ENCODE results near the gene NSD1. TPM values are rescaled to one million over a fixed set of nuclear protein-coding genes. Genes with fewer than 3 reads are reported as not detected.

The NSD1 gene
- total and polyA plus RNA-seq, 7 donors, result 3.0 to 41.5 (median 34.6) TPM

DNA sequence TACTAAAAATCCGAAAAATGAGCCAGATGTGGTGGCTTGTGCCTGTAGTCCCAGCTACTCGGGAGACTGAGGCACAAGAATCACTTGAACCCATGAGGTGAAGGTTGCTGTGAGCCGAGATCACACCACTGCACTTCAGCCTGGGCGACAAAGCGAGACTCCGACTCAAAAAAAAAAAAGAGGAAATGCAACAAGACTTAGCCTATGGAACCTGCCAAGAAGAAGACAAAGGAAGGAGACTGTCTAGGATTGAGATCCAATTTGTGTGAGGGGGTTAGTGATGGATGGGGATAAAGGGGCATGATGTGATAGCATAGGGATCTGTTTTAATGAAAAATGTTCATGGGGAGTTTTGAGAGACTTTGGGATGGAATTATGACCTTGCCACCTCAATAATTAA is 97.1 kb downstream of the NSD1 start:
- TF ChIP-seq, protein P1, sequence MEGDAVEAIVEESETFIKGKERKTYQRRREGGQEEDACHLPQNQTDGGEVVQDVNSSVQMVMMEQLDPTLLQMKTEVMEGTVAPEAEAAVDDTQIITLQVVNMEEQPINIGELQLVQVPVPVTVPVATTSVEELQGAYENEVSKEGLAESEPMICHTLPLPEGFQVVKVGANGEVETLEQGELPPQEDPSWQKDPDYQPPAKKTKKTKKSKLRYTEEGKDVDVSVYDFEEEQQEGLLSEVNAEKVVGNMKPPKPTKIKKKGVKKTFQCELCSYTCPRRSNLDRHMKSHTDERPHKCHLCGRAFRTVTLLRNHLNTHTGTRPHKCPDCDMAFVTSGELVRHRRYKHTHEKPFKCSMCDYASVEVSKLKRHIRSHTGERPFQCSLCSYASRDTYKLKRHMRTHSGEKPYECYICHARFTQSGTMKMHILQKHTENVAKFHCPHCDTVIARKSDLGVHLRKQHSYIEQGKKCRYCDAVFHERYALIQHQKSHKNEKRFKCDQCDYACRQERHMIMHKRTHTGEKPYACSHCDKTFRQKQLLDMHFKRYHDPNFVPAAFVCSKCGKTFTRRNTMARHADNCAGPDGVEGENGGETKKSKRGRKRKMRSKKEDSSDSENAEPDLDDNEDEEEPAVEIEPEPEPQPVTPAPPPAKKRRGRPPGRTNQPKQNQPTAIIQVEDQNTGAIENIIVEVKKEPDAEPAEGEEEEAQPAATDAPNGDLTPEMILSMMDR (IDR thresholded peaks at IDR 0.05), result no peak
- Histone ChIP-seq H3K9me3 (no peaks in the 10 kb centered on the region), H3K4me3 (no peak overlapping the region), H3K4me1 (peaks cover 0 to 34% (median 28%) of the 10 kb centered on the region in 4 donors), H3K27me3 (no peaks in the 10 kb centered on the region), H3K36me3 (peaks cover 0 to 10% (median 0%) of the 10 kb centered on the region in 4 donors), H3K27ac (no peak overlapping the region)
- DNase-seq, result no peak
- 86 to 94% methylated on average over 6 of the region's 6 CpGs for WGBS, 2 donors
- intact Hi-C loops (cut with DNase I), result loop anchor here (5.0 kb wide), 1 partner anchor 118 kb away; no protein-coding TSS in a partner anchor

DNA sequence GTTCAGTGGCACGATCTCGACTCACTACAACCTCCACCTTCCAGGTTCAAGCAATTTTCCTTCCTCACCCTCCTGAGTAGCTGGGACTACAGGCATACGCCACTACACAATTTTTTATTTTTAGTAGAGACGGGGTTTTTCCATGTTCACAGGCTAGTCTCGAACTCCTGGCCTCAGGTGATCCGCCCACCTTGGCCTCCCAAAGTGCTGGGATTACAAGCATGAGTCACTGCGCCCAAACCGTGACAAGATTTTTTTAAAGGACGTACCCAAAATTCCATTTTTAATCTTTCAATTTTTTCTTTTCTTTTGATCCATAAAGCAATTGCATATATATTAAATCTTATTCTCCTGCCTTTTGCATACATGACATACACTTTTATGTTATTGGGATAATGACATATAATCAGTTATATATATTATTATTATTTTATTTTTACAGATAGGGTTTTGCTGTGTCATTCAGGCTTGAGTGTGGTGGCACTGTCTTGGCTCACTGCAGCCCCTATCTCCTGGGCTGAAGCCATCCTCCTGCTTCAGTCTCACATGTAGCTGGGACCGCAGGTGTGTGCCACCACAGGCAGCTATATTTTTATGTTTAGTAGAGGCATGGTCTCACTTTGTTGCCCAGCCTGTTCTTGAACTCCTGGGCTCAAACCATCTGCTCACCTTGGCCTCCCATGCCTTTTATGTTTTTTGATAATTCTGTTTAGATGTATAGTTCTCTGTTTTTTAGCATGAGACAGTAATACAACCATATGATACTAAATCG is 98.1 kb downstream of the NSD1 start:
- DNase-seq, result no peak
- no peak overlapping the region for H3K27ac ChIP-seq
- no peak for TF ChIP-seq POLR2AphosphoS5 (IDR thresholded peaks at IDR 0.05)
- TF ChIP-seq, protein P1 (IDR thresholded peaks at IDR 0.05), result no peak
- no peak for TF ChIP-seq EP300 (IDR thresholded peaks at IDR 0.05)
- TF ChIP-seq POLR2A (IDR thresholded peaks at IDR 0.05), result no peak
- peaks cover 0 to 34% (median 28%) of the 10 kb centered on the region in 4 donors for H3K4me1 ChIP-seq
- intact Hi-C loops (cut with DNase I), result loop anchor here (5.0 kb wide), 1 partner anchor 119 kb away; no protein-coding TSS in a partner anchor
- H3K9me3 ChIP-seq, result no peaks in the 10 kb centered on the region
- peaks cover 0 to 19% (median 4%) of the 10 kb centered on the region in 4 donors for H3K36me3 ChIP-seq
- H3K27me3 ChIP-seq, result no peaks in the 10 kb centered on the region
- no peak overlapping the region for H3K4me3 ChIP-seq
- WGBS, 2 donors, result 96% methylated on average over 11 of the region's 11 CpGs

DNA sequence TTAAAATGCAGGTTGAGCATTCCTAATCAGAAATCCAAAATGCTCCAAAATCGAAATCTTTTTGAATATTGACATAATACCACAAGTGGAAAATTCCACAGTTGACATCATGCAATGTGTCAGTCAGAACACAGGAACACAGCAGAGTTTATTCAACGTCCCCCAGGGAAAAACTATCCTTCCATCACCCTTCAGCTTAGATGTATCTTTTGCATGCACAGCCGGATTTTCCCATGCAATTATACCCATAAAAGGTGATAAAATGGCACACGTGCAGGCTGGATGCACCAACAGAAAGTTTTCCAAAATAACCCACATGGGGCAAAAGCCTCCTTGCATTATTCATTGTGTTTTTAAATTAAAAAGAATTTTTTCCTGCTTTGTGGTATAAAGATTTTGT is 98.8 kb downstream of the NSD1 start:
- Histone ChIP-seq H3K36me3 (peaks cover 0 to 25% (median 4%) of the 10 kb centered on the region in 4 donors), H3K27ac (peak overlapping the region in 1 of 4 donors; percentile 49), H3K27me3 (no peaks in the 10 kb centered on the region), H3K4me3 (no peak overlapping the region), H3K4me1 (peaks cover 0 to 34% (median 28%) of the 10 kb centered on the region in 4 donors), H3K9me3 (no peaks in the 10 kb centered on the region)
- 58 to 76% methylated on average over 4 of the region's 4 CpGs for WGBS, 2 donors
- TF ChIP-seq EP300 (IDR thresholded peaks at IDR 0.05) (no peak), POLR2AphosphoS5 (IDR thresholded peaks at IDR 0.05) (no peak), POLR2A (IDR thresholded peaks at IDR 0.05) (no peak)
- TF ChIP-seq, protein P1 (IDR thresholded peaks at IDR 0.05), result no peak
- intact Hi-C loops (cut with DNase I), result loop anchor here (5.0 kb wide), 1 partner anchor 120 kb away; no protein-coding TSS in a partner anchor
- no peak for DNase-seq

DNA sequence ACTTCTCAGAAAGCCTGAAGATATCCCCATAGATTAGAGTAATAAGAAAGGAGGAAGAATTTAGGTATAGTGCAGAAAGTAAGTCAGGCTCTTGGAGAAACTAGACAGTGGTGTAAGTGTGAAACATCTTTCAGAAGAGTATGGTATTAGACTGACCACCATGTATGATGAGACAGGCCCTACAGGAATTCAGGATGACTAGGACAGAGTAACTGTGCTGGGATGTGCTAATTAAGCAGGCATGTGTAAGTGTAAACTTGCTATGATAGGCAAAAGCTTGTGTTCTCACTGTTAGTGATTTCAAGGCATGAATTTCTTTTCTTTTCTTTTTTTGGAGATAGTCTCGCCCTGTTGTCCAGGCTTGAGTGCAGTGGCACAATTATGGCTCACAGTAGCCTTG is 99.2 kb downstream of the NSD1 start:
- TF ChIP-seq EP300 (IDR thresholded peaks at IDR 0.05) (no peak), POLR2A (IDR thresholded peaks at IDR 0.05) (no peak), POLR2AphosphoS5 (IDR thresholded peaks at IDR 0.05) (no peak)
- TF ChIP-seq, protein P1 (IDR thresholded peaks at IDR 0.05), result no peak
- peaks cover 0 to 34% (median 26%) of the 10 kb centered on the region in 4 donors for H3K4me1 ChIP-seq
- peak overlapping the region in 2 of 4 donors; percentile 49 to 54 for H3K27ac ChIP-seq
- WGBS, 2 donors, result 88 to 100% methylated on average over 1 of the region's 1 CpG
- intact Hi-C loops (cut with DNase I), result loop anchor here (5.0 kb wide), 1 partner anchor 120 kb away; no protein-coding TSS in a partner anchor
- H3K9me3 ChIP-seq, result no peaks in the 10 kb centered on the region
- DNase-seq, result no peak
- H3K4me3 ChIP-seq, result no peak overlapping the region
- H3K27me3 ChIP-seq, result no peaks in the 10 kb centered on the region
- peaks cover 0 to 28% (median 4%) of the 10 kb centered on the region in 4 donors for H3K36me3 ChIP-seq

All from sigmoid colon (tissue), 7 donors.